WTC11 (cell line): ENCODE results near the gene OPALIN. TPM values are rescaled to one million over a fixed set of nuclear protein-coding genes. Genes with fewer than 3 reads are reported as not detected.

ENCODE experiments used
- ATAC-seq: fragments of 200-7000 bp; cut with Tn5 transposase; 2 replicates; pipeline ENCODE4 v1.10.0; 2021; ENCODE audit warnings: mild to moderate bottlenecking, moderate library complexity
- CTCF ChIA-PET: fragments of 300-600 bp; sonication (Branson Sonifier 250); formaldehyde crosslinking; loops from one replicate; lab custom pipeline; 2021; ENCODE audit warnings: antibody characterized with exemption; lab: Charles Lee
- POLR2A ChIA-PET: fragments of 350-600 bp; sonication (Branson Sonifier 250); formaldehyde crosslinking; loops from one replicate; lab custom pipeline; 2021; ENCODE audit warnings: antibody characterized with exemption; lab: Charles Lee
- DNase-seq: peaks from one replicate; pipeline ENCODE4 v3.0.0; 2021; ENCODE audit warnings: low spot score
- H3K27ac Mint-ChIP-seq: 2 replicates; pipeline ENCODE4 v1.8.0; 2021; ENCODE audit warnings: mixed read lengths
- H3K27me3 Mint-ChIP-seq: 2 replicates; pipeline ENCODE4 v1.8.0; 2021; ENCODE audit warnings: low read depth, mild to moderate bottlenecking, moderate library complexity, mixed read lengths
- H3K36me3 Mint-ChIP-seq: 2 replicates; pipeline ENCODE4 v1.8.0; 2021; ENCODE audit warnings: mixed read lengths
- H3K4me1 Mint-ChIP-seq: 2 replicates; pipeline ENCODE4 v1.8.0; 2022; ENCODE audit warnings: mixed read lengths
- H3K4me3 Mint-ChIP-seq: 2 replicates; pipeline ENCODE4 v1.8.0; 2021; ENCODE audit warnings: mild to moderate bottlenecking, moderate library complexity, mixed read lengths
- H3K9me3 Mint-ChIP-seq: 2 replicates; pipeline ENCODE4 v1.8.0; 2021; ENCODE audit warnings: mixed read lengths
- AR ChIP-seq: fragments of 250-450 bp; sonication (Bioruptor Pico); IDR thresholded peaks from 2 replicates; pipeline ENCODE4 v1.9.0; 2021; ENCODE audit warnings: mild to moderate bottlenecking
- ATF6 ChIP-seq: sonication (generic); formaldehyde crosslinking; IDR thresholded peaks from 2 replicates; pipeline ENCODE4 v1.8.1; 2023; ENCODE audit warnings: mild to moderate bottlenecking, missing genetic modification reagents
- ELF4 ChIP-seq: sonication (generic); formaldehyde crosslinking; IDR thresholded peaks from 2 replicates; pipeline ENCODE4 v1.8.1; 2022; ENCODE audit warnings: low read depth, mild to moderate bottlenecking, moderate library complexity, missing genetic modification reagents
- EMX1 ChIP-seq: fragments of 250-450 bp; sonication (Bioruptor Pico); IDR thresholded peaks from 2 replicates; pipeline ENCODE4 v1.8.0; 2021; ENCODE audit warnings: mild to moderate bottlenecking
- ESRRA ChIP-seq: sonication (generic); formaldehyde crosslinking; IDR thresholded peaks from 2 replicates; pipeline ENCODE4 v1.8.1; 2022; ENCODE audit warnings: mild to moderate bottlenecking, missing genetic modification reagents, borderline replicate concordance
- ETV6 ChIP-seq: sonication (generic); formaldehyde crosslinking; IDR thresholded peaks from 2 replicates; pipeline ENCODE4 v1.8.1; 2022; ENCODE audit warnings: mild to moderate bottlenecking, missing genetic modification reagents
- JAZF1 ChIP-seq: fragments of 250-450 bp; sonication (Bioruptor Pico); IDR thresholded peaks from 2 replicates; pipeline ENCODE4 v1.9.0; 2021; ENCODE audit warnings: moderate library complexity, mild to moderate bottlenecking, inconsistent platforms
- MXD4 ChIP-seq: fragments of 250-450 bp; sonication (Bioruptor Pico); IDR thresholded peaks from 2 replicates; pipeline ENCODE4 v1.8.0; 2021; ENCODE audit warnings: mild to moderate bottlenecking, moderate library complexity, borderline replicate concordance
- NFATC4 ChIP-seq: fragments of 250-450 bp; sonication (Bioruptor Pico); IDR thresholded peaks from 2 replicates; pipeline ENCODE4 v1.9.0; 2021; ENCODE audit warnings: mild to moderate bottlenecking
- PREB ChIP-seq: sonication (generic); formaldehyde crosslinking; IDR thresholded peaks from 2 replicates; pipeline ENCODE4 v1.8.1; 2022; ENCODE audit warnings: mild to moderate bottlenecking, missing genetic modification reagents, moderate library complexity, borderline replicate concordance
- PRRX2 ChIP-seq: fragments of 250-450 bp; sonication (Bioruptor Pico); IDR thresholded peaks from 2 replicates; pipeline ENCODE4 v1.8.0; 2021; ENCODE audit warnings: mild to moderate bottlenecking
- RORB ChIP-seq: fragments of 250-450 bp; sonication (Bioruptor Pico); IDR thresholded peaks from 2 replicates; pipeline ENCODE4 v1.9.0; 2021; ENCODE audit warnings: mild to moderate bottlenecking
- SOX15 ChIP-seq: fragments of 250-450 bp; sonication (Bioruptor Pico); IDR thresholded peaks from 2 replicates; pipeline ENCODE4 v1.9.0; 2021; ENCODE audit warnings: mild to moderate bottlenecking
- TCF7 ChIP-seq: sonication (generic); formaldehyde crosslinking; IDR thresholded peaks from 2 replicates; pipeline ENCODE4 v1.8.0; 2022; ENCODE audit warnings: mild to moderate bottlenecking, low read depth, missing genetic modification reagents, moderate library complexity
- ZBTB43 ChIP-seq: sonication (generic); formaldehyde crosslinking; IDR thresholded peaks from 2 replicates; pipeline ENCODE4 v1.8.1; 2023; ENCODE audit warnings: mild to moderate bottlenecking, missing genetic modification reagents
- ZNF219 ChIP-seq: sonication (generic); formaldehyde crosslinking; IDR thresholded peaks from 2 replicates; pipeline ENCODE4 v1.8.0; 2023; ENCODE audit warnings: missing genetic modification reagents, mild to moderate bottlenecking, borderline replicate concordance
- ZNF317 ChIP-seq: sonication (generic); formaldehyde crosslinking; IDR thresholded peaks from 2 replicates; pipeline ENCODE4 v1.8.1; 2023; ENCODE audit warnings: low read depth, mild to moderate bottlenecking, moderate library complexity, missing genetic modification reagents, borderline replicate concordance
- ZNF416 ChIP-seq: fragments of 250-450 bp; sonication (Bioruptor Pico); IDR thresholded peaks from 2 replicates; pipeline ENCODE4 v1.9.0; 2021; ENCODE audit warnings: mild to moderate bottlenecking, inconsistent platforms
- ZNF671 ChIP-seq: fragments of 250-450 bp; sonication (Bioruptor Pico); IDR thresholded peaks from 2 replicates; pipeline ENCODE4 v1.8.0; 2021; ENCODE audit warnings: mild to moderate bottlenecking
- total RNA-seq: library from RNA; stranded (reverse); gene quantifications from 3 replicates; pipeline ENCODE4 v1.2.3, GENCODE V29; 2021
- TF ChIP-seq, protein P1 (sequence below): sonication (generic); formaldehyde crosslinking; IDR thresholded peaks from 2 replicates; pipeline ENCODE4 v1.8.1; 2022; ENCODE audit warnings: missing genetic modification reagents, borderline replicate concordance

OPALIN gene
- total RNA-seq, 1 experiment from 2014 or later: 0.04 TPM

GRCh38 chr10:96377816-96378294 lies 19.1 kb upstream of the OPALIN start:
- Mint-ChIP-seq H3K4me3 (no peak overlapping the region), H3K27me3 (peaks cover 7% of the 10 kb centered on the region), H3K27ac (no peak overlapping the region), H3K36me3 (no peaks in the 10 kb centered on the region), H3K9me3 (no peaks in the 10 kb centered on the region), H3K4me1 (peaks cover 16% of the 10 kb centered on the region)
- ATAC-seq (no peak), DNase-seq (no peak)
- ChIA-PET CTCF (interaction anchor here (0.9 to 2.7 kb wide), 11 partner anchors 17 to 148 kb away, joined by 3 to 18 read pairs (median 4); partner anchors contain the start of gene TLL2), POLR2A (no interaction called here)
- no peak for TF ChIP-seq ZNF671 (CRISPR knock-in tag)

- Mint-ChIP-seq H3K36me3 (no peaks in the 10 kb centered on the region), H3K27ac (no peak overlapping the region), H3K4me3 (no peak overlapping the region), H3K9me3 (no peaks in the 10 kb centered on the region), H3K27me3 (peaks cover 7% of the 10 kb centered on the region), H3K4me1 (peaks cover 23% of the 10 kb centered on the region)
- CTCF ChIA-PET: interaction anchor here (0.6 to 3.4 kb wide), 7 partner anchors 19 to 310 kb away, joined by 3 to 27 read pairs (median 17); partner anchors contain the start of gene TLL2
- DNase-seq (no peak), ATAC-seq (no peak)
- POLR2A ChIA-PET: no interaction called here
- TF ChIP-seq EMX1 (CRISPR knock-in tag) (no peak), ETV6 (CRISPR knock-in tag) (no peak), ESRRA (CRISPR knock-in tag) (no peak), ZNF317 (CRISPR knock-in tag) (no peak), JAZF1 (CRISPR knock-in tag) (no peak), SOX15 (no peak), NFATC4 (CRISPR knock-in tag) (no peak), RORB (CRISPR knock-in tag) (no peak), ZNF219 (no peak), MXD4 (CRISPR knock-in tag) (no peak), TCF7 (CRISPR knock-in tag) (no peak), ATF6 (CRISPR knock-in tag) (no peak), PRRX2 (CRISPR knock-in tag) (no peak), ELF4 (CRISPR knock-in tag) (no peak), AR (CRISPR knock-in tag) (no peak), ZNF416 (CRISPR knock-in tag) (no peak), PREB (no peak), ZBTB43 (no peak)
- TF ChIP-seq, protein P1, sequence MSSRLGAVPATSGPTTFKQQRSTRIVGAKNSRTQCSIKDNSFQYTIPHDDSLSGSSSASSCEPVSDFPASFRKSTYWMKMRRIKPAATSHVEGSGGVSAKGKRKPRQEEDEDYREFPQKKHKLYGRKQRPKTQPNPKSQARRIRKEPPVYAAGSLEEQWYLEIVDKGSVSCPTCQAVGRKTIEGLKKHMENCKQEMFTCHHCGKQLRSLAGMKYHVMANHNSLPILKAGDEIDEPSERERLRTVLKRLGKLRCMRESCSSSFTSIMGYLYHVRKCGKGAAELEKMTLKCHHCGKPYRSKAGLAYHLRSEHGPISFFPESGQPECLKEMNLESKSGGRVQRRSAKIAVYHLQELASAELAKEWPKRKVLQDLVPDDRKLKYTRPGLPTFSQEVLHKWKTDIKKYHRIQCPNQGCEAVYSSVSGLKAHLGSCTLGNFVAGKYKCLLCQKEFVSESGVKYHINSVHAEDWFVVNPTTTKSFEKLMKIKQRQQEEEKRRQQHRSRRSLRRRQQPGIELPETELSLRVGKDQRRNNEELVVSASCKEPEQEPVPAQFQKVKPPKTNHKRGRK (CRISPR knock-in tag): no peak
Observed at GRCh38 chr10:96376483-96376882, 17.7 kb upstream of the OPALIN start.
